ENCODE results near the gene FZR1.

DNA sequence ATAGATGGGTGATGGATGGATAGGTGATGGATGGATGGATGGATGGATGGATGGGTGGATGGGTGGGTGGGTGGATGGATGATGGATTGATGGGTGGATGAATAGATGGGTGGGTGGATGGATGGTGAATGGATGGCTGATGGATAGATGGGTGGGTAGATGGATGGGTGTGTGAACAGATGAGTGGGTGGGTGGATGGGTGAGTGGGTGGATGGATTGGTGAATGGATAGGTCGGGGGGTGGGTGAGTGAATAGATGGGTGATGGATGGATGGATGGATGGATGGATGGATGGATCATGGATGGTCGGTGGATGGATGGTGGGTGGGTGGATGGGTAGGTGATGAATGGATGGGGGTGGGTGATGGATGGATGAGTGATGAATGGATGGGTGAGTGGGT lies 29.3 kb upstream of the FZR1 start:
- TF ChIP-seq, protein P1, sequence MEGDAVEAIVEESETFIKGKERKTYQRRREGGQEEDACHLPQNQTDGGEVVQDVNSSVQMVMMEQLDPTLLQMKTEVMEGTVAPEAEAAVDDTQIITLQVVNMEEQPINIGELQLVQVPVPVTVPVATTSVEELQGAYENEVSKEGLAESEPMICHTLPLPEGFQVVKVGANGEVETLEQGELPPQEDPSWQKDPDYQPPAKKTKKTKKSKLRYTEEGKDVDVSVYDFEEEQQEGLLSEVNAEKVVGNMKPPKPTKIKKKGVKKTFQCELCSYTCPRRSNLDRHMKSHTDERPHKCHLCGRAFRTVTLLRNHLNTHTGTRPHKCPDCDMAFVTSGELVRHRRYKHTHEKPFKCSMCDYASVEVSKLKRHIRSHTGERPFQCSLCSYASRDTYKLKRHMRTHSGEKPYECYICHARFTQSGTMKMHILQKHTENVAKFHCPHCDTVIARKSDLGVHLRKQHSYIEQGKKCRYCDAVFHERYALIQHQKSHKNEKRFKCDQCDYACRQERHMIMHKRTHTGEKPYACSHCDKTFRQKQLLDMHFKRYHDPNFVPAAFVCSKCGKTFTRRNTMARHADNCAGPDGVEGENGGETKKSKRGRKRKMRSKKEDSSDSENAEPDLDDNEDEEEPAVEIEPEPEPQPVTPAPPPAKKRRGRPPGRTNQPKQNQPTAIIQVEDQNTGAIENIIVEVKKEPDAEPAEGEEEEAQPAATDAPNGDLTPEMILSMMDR (IDR thresholded peaks at IDR 0.05): no peak
- no peak for TF ChIP-seq ZFX (IDR thresholded peaks at IDR 0.05; ENCODE audit: borderline replicate concordance)
